RPMI8226 (cell line): ENCODE results near the gene RBMXL3.

Source experiments
- DNase-seq: peaks from one replicate; pipeline ENCODE4 v3.0.0-alpha.2; 2015

Gene RBMXL3

GRCh38 chrX:115233497-115234455 lies 44.6 kb downstream of the RBMXL3 start, which contains the start of gene LRCH2:
LRCH2 (minus strand) TSS chrX:115234096; CDS start chrX:115234041, 55 bp downstream.
- DNase-seq, result no peak

- no peak for DNase-seq
These were observed 45.3 kb downstream of the RBMXL3 start for GRCh38 chrX:115234461-115234860.

- DNase-seq, result no peak
These were observed 47.4 kb downstream of the RBMXL3 start for GRCh38 chrX:115236560-115236959.

- no peak for DNase-seq
These were observed 47.8 kb downstream of the RBMXL3 start for GRCh38 chrX:115237056-115237455.
